Mucosa of descending colon (tissue), 3 donors: ENCODE measurements around the gene ZNF511. TPM values are rescaled to one million over a fixed set of nuclear protein-coding genes. Genes with fewer than 3 reads are reported as not detected.
A peak's percentile ranks its signal among the peaks of the same experiment; 100 is the strongest.

Experiments
- ATAC-seq: fragments of 200-7000 bp; cut with Tn5 transposase; one replicate; pipeline ENCODE4 v1.9.1; 2020; ENCODE audit warnings: mild to moderate bottlenecking, moderate library complexity
- DNase-seq, 3 donors: peaks; one replicate each; pipeline ENCODE4 v3.0.0-alpha.2; 2020
- H3K36me3 ChIP-seq: fragments of 200-600 bp; one replicate; pipeline ENCODE4 v1.8.0; 2021; ENCODE audit warnings: low read depth, mild to moderate bottlenecking
- H3K4me1 ChIP-seq: fragments of 200-600 bp; one replicate; pipeline ENCODE4 v1.8.0; 2021; ENCODE audit warnings: low read depth, mild to moderate bottlenecking
- H3K4me3 ChIP-seq: fragments of 200-600 bp; one replicate; pipeline ENCODE4 v1.8.0; 2021; ENCODE audit warnings: mild to moderate bottlenecking
- H3K9me3 ChIP-seq: fragments of 200-600 bp; one replicate; pipeline ENCODE4 v1.8.0; 2021; ENCODE audit warnings: mild to moderate bottlenecking
- intact Hi-C, 2 donors: fragments of 100-400 bp; cut with DNase I in 1 of 2; cut with micrococcal nuclease in 1 of 2; formaldehyde crosslinking; loops; one replicate each; pipeline versions ENCODE4 v1.11.0 to v1.11.1; 2022; cut with DNase I, micrococcal nuclease
- long read RNA-seq, 2 donors: library from polyadenylated mRNA; unstranded; transcript quantifications; one replicate each; pipeline ENCODE4 v2.0.0, GENCODE V29; 2019 to 2021
- total RNA-seq, 3 donors: library from RNA; stranded (reverse); fragmentation: NEBNext Ultra II Directional in 2 of 3; extraction: Animal tissue kit (Norgen Biotek cat#: 25700) in 2 of 3; gene quantifications; one replicate each; pipeline versions ENCODE4 v1.2.1 to v1.2.4, GENCODE V29; 2021 to 2023
- TF ChIP-seq, protein P1 (sequence below): fragments of 200-600 bp; IDR thresholded peaks from one replicate; pipeline ENCODE4 v1.8.0; 2022; ENCODE audit warnings: antibody characterized with exemption, mild to moderate bottlenecking
- donor health status: DM: no; HTN: no; CAD: no; lungs with moderate emphysema.
- donor health status: DM: no; HTN: no; CAD: no.
- donor health status: DM: no; HTN: yes; CAD: no.

Gene ZNF511, protein sequence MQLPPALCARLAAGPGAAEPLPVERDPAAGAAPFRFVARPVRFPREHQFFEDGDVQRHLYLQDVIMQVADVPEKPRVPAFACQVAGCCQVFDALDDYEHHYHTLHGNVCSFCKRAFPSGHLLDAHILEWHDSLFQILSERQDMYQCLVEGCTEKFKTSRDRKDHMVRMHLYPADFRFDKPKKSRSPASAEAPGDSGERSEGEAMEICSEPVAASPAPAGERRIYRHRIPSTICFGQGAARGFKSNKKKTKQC
- total RNA-seq = 10 to 100 TPM; 39.1 to 54.0 (median 42.7) TPM
- long read RNA-seq, donor 1, transcript ZNF511-201 (5 exons, 2,004 nt) = minor isoform, 15 of 83 reads
- long read RNA-seq, donor 1, transcript ZNF511-202 (6 exons, 1,520 nt) = major isoform, 54 of 83 reads
- long read RNA-seq, donor 1, partial matches to known transcripts = 2 of 83 reads
- long read RNA-seq, donor 1, other reads (novel, unspliced or antisense) = 12 of 83 reads
- long read RNA-seq, donor 2, transcript ZNF511-202 (6 exons, 1,520 nt) = major isoform, 22 of 35 reads
- long read RNA-seq, donor 2, partial matches to known transcripts = 8 of 35 reads
- long read RNA-seq, donor 2, other reads (novel, unspliced or antisense) = 5 of 35 reads

DNA sequence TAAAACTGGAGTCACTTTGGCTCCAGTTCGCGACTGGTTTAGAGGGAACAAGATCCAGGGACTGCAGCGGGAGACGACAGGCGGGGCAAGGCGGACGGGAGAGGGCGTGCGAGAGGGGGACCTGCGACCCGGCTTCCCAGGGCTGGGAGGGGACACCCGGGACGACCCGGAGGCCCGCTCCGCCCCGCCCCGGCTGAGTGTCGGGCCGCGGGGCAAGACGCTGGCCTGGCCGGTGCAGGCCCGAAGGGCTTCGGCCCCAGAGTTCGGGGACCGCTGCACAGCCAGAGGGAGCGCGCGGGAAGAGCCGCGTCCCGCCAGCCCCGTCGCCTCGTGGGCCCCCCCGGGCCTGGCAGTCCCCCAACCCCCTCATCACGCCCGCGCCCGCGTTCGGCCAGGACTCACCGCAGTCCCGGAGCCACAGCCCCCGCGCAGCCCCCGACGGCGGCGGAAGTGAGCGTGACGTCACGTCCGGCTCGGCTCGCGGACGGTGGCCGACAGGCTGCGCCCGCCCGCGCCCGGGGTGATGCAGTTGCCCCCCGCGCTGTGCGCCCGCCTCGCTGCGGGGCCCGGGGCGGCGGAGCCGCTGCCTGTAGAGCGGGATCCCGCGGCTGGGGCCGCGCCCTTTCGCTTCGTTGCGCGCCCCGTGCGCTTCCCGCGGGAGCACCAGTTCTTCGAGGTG, at the start of gene ZNF511, which contains the start of gene TUBGCP2:
TSS of gene ZNF511 (plus strand) at position 494 of the 679 bp plus-strand sequence. CDS start at position 524, 30 bp downstream.
TSS of gene TUBGCP2 (minus strand) at position 452 of the 679 bp plus-strand sequence. CDS start 5,931 bp downstream, outside the sequence.
- H3K4me1 ChIP-seq = peaks cover 21% of the 10 kb centered on the region
- DNase-seq (peak; percentile 87 to 93 (median 92)), ATAC-seq (peak; percentile 79)
- no peaks in the 10 kb centered on the region for H3K9me3 ChIP-seq
- intact Hi-C loops = no loop called here
- TF ChIP-seq, protein P1, sequence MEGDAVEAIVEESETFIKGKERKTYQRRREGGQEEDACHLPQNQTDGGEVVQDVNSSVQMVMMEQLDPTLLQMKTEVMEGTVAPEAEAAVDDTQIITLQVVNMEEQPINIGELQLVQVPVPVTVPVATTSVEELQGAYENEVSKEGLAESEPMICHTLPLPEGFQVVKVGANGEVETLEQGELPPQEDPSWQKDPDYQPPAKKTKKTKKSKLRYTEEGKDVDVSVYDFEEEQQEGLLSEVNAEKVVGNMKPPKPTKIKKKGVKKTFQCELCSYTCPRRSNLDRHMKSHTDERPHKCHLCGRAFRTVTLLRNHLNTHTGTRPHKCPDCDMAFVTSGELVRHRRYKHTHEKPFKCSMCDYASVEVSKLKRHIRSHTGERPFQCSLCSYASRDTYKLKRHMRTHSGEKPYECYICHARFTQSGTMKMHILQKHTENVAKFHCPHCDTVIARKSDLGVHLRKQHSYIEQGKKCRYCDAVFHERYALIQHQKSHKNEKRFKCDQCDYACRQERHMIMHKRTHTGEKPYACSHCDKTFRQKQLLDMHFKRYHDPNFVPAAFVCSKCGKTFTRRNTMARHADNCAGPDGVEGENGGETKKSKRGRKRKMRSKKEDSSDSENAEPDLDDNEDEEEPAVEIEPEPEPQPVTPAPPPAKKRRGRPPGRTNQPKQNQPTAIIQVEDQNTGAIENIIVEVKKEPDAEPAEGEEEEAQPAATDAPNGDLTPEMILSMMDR = no peak
- H3K36me3 ChIP-seq = no peaks in the 10 kb centered on the region
- H3K4me3 ChIP-seq = peak within 1 kb of the TSS; percentile 94

DNA sequence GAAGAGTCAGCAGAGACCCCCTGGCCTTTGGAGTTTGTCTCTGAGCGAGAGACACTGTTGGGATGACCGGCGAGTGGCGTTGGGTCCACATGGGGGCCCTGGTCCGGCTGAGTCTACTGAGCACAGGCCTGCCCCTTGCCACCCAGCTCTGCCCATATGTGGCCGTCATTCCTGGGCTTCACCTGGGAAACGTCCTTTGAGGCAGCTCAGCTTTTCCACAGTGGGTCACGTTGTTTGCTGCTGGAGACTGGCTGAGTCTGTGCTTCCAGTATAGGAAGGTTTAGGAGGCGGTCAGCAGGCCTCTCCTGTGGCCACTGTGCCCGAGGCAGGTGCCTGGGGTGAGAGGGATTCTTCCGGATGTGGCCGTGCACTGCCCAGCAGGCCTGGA, 49.1 kb upstream of the ZNF511 start:
- TF ChIP-seq, protein P1 = no peak

DNA sequence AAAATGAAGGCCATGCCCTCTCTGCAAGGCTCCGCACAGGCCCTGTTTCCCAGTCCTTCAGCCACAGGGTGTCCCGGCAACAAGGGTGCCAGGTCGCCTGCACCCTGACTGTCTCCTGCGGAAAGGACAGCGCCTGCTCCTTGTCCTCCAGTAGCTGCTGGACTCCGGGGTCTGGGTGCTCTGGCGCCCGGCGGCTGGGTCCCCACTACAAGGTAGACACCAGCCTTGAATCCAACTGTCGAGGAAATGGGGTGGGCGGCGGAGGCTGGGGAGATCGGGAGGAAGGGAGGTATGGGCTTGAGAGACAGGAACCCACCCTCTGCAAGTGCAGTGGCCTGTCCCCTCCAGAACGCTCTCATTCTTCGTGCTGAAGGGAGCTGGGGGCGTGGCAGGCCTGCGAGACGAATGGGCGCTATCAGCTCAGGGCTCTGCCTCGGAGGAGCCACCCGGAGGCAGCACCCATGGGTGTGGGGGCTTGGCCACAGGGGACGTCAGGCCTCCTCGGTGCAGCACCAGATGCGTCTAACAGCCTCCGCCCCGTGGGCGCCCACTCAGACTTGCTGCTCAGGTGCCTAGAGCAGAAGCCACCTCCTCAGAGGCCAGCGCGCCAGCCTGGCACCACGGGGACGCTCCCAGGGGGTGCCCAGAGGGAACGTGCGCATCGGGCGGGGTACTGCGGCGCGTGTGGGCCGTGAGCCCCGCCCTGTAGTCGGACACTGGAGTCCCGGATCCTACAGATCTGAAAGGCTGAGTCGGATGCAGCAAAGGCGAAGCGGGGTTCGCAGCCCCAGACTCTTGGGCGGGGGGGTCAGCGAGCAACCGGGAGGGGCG, 47.6 kb upstream of the ZNF511 start:
- intact Hi-C loops = no loop called here
- DNase-seq (peak; percentile 74 to 87 (median 82)), ATAC-seq (peak; percentile 66)
- Histone ChIP-seq H3K4me1 (peaks cover 50% of the 10 kb centered on the region), H3K36me3 (no peaks in the 10 kb centered on the region), H3K4me3 (peak overlapping the region; percentile 56), H3K9me3 (no peaks in the 10 kb centered on the region)
- TF ChIP-seq, protein P1 = no peak

More for the DNA sequence above, 49.1 kb upstream of the ZNF511 start:
- Histone ChIP-seq H3K9me3 (no peaks in the 10 kb centered on the region), H3K4me1 (peaks cover 48% of the 10 kb centered on the region), H3K4me3 (no peak overlapping the region), H3K36me3 (no peaks in the 10 kb centered on the region)
- no peak for DNase-seq
- no peak for ATAC-seq
- intact Hi-C loops = no loop called here

DNA sequence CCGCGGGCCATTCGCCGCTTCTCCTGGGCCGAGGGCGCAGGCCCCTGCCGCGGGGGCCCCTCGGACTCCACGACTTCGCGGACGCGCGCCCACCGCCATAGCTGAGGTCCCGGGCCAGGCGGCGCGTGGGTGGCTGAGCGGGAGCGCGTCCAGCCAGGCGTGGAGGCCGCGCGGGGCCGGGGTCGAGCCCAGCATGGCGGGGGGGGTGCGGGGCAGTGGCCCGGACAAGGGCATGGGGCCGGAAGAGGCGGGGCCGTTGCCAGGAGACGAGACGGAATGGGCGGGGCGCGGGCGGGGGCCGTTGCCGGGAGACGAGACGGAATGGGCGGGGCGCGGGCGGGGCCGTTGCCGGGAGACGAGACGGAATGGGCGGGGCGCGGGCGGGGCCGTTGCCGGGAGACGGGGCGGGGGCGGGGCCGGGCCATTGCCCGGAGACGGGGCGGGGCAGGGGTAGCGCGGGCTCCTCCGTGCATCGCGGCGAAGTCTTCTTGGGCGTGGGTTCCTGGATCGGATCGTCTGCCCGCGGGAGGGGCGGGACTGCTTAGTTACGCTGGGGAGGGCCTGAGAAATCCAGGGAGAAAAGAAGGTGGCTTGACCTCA, 46.9 kb upstream of the ZNF511 start:
- TF ChIP-seq, protein P1 = no peak
- DNase-seq = peak; percentile 93 to 95 (median 94)
- Histone ChIP-seq H3K4me1 (peaks cover 50% of the 10 kb centered on the region), H3K9me3 (no peaks in the 10 kb centered on the region), H3K36me3 (no peaks in the 10 kb centered on the region), H3K4me3 (peak overlapping the region; percentile 56)
- ATAC-seq = peak; percentile 83
- intact Hi-C loops = no loop called here
